Chondrocyte (in vitro differentiated cells): ENCODE results near the gene GBX1. TPM values are rescaled to one million over a fixed set of nuclear protein-coding genes. Genes with fewer than 3 reads are reported as not detected.

Experiments used
- DNase-seq: peaks from one replicate; pipeline ENCODE4 v3.0.0; 2021; ENCODE audit warnings: mixed read lengths, low spot score
- H3K27ac Mint-ChIP-seq: one replicate; pipeline ENCODE4 v1.8.0; 2021; ENCODE audit warnings: mild to moderate bottlenecking, moderate library complexity, mixed read lengths; ENCODE audit not compliant: unreplicated experiment
- H3K27me3 Mint-ChIP-seq: 2 replicates; pipeline ENCODE4 v1.8.0; 2021; ENCODE audit warnings: low read depth, mixed read lengths
- H3K36me3 Mint-ChIP-seq: 2 replicates; pipeline ENCODE4 v1.8.0; 2021; ENCODE audit warnings: low read depth, mixed read lengths
- H3K4me1 Mint-ChIP-seq: 2 replicates; pipeline ENCODE4 v1.8.0; 2021; ENCODE audit warnings: low read depth, mild to moderate bottlenecking, mixed read lengths
- H3K4me3 Mint-ChIP-seq: one replicate; pipeline ENCODE4 v1.8.0; 2021; ENCODE audit warnings: mild to moderate bottlenecking, moderate library complexity, mixed read lengths; ENCODE audit not compliant: unreplicated experiment
- H3K9me3 Mint-ChIP-seq: 2 replicates; pipeline ENCODE4 v1.8.0; 2021; ENCODE audit warnings: low read depth, mixed read lengths
- CTCF ChIP-seq: fragments of 200-600 bp; sonication (generic); IDR thresholded peaks from 2 replicates; pipeline ENCODE4 v1.5.0; 2021; ENCODE audit warnings: antibody characterized with exemption, mild to moderate bottlenecking, moderate library complexity
- total RNA-seq: library from RNA; stranded (reverse); gene quantifications from 3 replicates; pipeline ENCODE4 v1.2.1, GENCODE V29; 2021

Gene GBX1
- total RNA-seq, 1 donor from 2014 or later, result not detected

- Mint-ChIP-seq H3K4me1 (no peaks in the 10 kb centered on the region), H3K9me3 (no peaks in the 10 kb centered on the region), H3K27ac (no peak overlapping the region), H3K36me3 (no peaks in the 10 kb centered on the region), H3K27me3 (peaks cover 42% of the 10 kb centered on the region), H3K4me3 (no peak overlapping the region)
- no peak for DNase-seq
- no peak for TF ChIP-seq CTCF
These were observed 12.5 kb upstream of the GBX1 start for GRCh38 chr7:151179946-151180345.

- H3K27ac Mint-ChIP-seq, result no peak overlapping the region
- H3K4me3 Mint-ChIP-seq, result no peak overlapping the region
- no peaks in the 10 kb centered on the region for H3K36me3 Mint-ChIP-seq
- no peaks in the 10 kb centered on the region for H3K9me3 Mint-ChIP-seq
- H3K4me1 Mint-ChIP-seq, result no peaks in the 10 kb centered on the region
- DNase-seq, result no peak
- H3K27me3 Mint-ChIP-seq, result peaks cover 44% of the 10 kb centered on the region
- no peak for TF ChIP-seq CTCF
These were observed 11.9 kb upstream of the GBX1 start for GRCh38 chr7:151179287-151179860.

- no peak overlapping the region for H3K4me3 Mint-ChIP-seq
- H3K27ac Mint-ChIP-seq, result no peak overlapping the region
- no peak for TF ChIP-seq CTCF
- no peaks in the 10 kb centered on the region for H3K9me3 Mint-ChIP-seq
- DNase-seq, result no peak
- no peaks in the 10 kb centered on the region for H3K36me3 Mint-ChIP-seq
- no peaks in the 10 kb centered on the region for H3K4me1 Mint-ChIP-seq
- peaks cover 44% of the 10 kb centered on the region for H3K27me3 Mint-ChIP-seq
These were observed 11.3 kb upstream of the GBX1 start for GRCh38 chr7:151178831-151179230.

GRCh38 chr7:151178236-151178635, 10.7 kb upstream of the GBX1 start:
- Mint-ChIP-seq H3K27ac (no peak overlapping the region), H3K36me3 (no peaks in the 10 kb centered on the region), H3K27me3 (peaks cover 48% of the 10 kb centered on the region)

GRCh38 chr7:151177310-151177709, 9.8 kb upstream of the GBX1 start:
- DNase-seq, result no peak
- H3K9me3 Mint-ChIP-seq, result no peaks in the 10 kb centered on the region
- no peak overlapping the region for H3K4me3 Mint-ChIP-seq
- H3K27me3 Mint-ChIP-seq, result peaks cover 52% of the 10 kb centered on the region
- H3K4me1 Mint-ChIP-seq, result no peaks in the 10 kb centered on the region
- no peak for TF ChIP-seq CTCF
- H3K36me3 Mint-ChIP-seq, result no peaks in the 10 kb centered on the region
- H3K27ac Mint-ChIP-seq, result no peak overlapping the region

More at GRCh38 chr7:151178236-151178635, 10.7 kb upstream of the GBX1 start:
- no peaks in the 10 kb centered on the region for H3K9me3 Mint-ChIP-seq
- H3K4me3 Mint-ChIP-seq, result no peak overlapping the region
- no peak for DNase-seq
- H3K4me1 Mint-ChIP-seq, result no peaks in the 10 kb centered on the region
- TF ChIP-seq CTCF, result no peak
